Measurements from ENCODE around the gene SUMF1. TPM values are rescaled to one million over a fixed set of nuclear protein-coding genes. Genes with fewer than 3 reads are reported as not detected.
"Not testable (repeated sequence)": the region's sequence is repeated elsewhere in the genome, so short reads cannot be mapped to it uniquely, and the experiment has no call there.

The SUMF1 gene
- total RNA-seq, 2 donors from 2014 or later: 18.4 to 18.6 TPM

- H3K9ac ChIP-seq (ENCODE audit: extremely low read depth, low read length, poor library complexity, severe bottlenecking): no peak overlapping the region
- H3K27ac Mint-ChIP-seq: no peak overlapping the region
- peaks cover 14% of the 10 kb centered on the region for H3K36me3 Mint-ChIP-seq (ENCODE audit: low read depth)
- no peaks in the 10 kb centered on the region for H3K4me1 ChIP-seq (ENCODE audit: control insufficient read depth, insufficient read depth, low read length)
- no peak overlapping the region for H3K4me3 ChIP-seq (ENCODE audit: low read length)
- H3K27me3 ChIP-seq (ENCODE audit: control insufficient read depth, insufficient read depth, low read length, poor library complexity, severe bottlenecking): no peaks in the 10 kb centered on the region
- no peak overlapping the region for H3K4me3 Mint-ChIP-seq
- TF ChIP-seq CTCF (conservative IDR thresholded peaks at IDR 0.05): no peak
- H3K4me1 Mint-ChIP-seq: peaks cover 12% of the 10 kb centered on the region
- H3K9me3 ChIP-seq (ENCODE audit: control insufficient read depth, low read length): peaks cover 19% of the 10 kb centered on the region
- H3K27me3 Mint-ChIP-seq (ENCODE audit: insufficient read depth): no peaks in the 10 kb centered on the region
- DNase-seq: no peak
- no peaks in the 10 kb centered on the region for H3K36me3 ChIP-seq (ENCODE audit: control insufficient read depth, insufficient read depth, low read length)
- H3K9me3 Mint-ChIP-seq: peaks cover 30% of the 10 kb centered on the region
- H3K27ac ChIP-seq (ENCODE audit: low read depth, low read length): no peak overlapping the region
- WGBS, 2 experiments (ENCODE audit: insufficient coverage in 1 of 2, insufficient read length in 1 of 2): 83 to 88% methylated on average over 2 to 3 of the region's 3 CpGs
Measured at GRCh38 chr3:4332574-4332973, 134.5 kb downstream of the SUMF1 start.

GRCh38 chr3:4332111-4332510 lies 135.0 kb downstream of the SUMF1 start:
- Mint-ChIP-seq H3K4me1 (peaks cover 12% of the 10 kb centered on the region), H3K36me3 (ENCODE audit: low read depth) (peaks cover 16% of the 10 kb centered on the region), H3K27me3 (ENCODE audit: insufficient read depth) (no peaks in the 10 kb centered on the region), H3K27ac (no peak overlapping the region), H3K9me3 (peaks cover 33% of the 10 kb centered on the region), H3K4me3 (no peak overlapping the region)
- no peak overlapping the region for H3K4me3 ChIP-seq (ENCODE audit: low read length)
- H3K9me3 ChIP-seq (ENCODE audit: control insufficient read depth, low read length): peaks cover 24% of the 10 kb centered on the region
- no peaks in the 10 kb centered on the region for H3K36me3 ChIP-seq (ENCODE audit: control insufficient read depth, insufficient read depth, low read length)
- H3K9ac ChIP-seq (ENCODE audit: extremely low read depth, low read length, poor library complexity, severe bottlenecking): no peak overlapping the region
- no peak for TF ChIP-seq CTCF (conservative IDR thresholded peaks at IDR 0.05)
- H3K4me1 ChIP-seq (ENCODE audit: control insufficient read depth, insufficient read depth, low read length): no peaks in the 10 kb centered on the region
- no peaks in the 10 kb centered on the region for H3K27me3 ChIP-seq (ENCODE audit: control insufficient read depth, insufficient read depth, low read length, poor library complexity, severe bottlenecking)
- H3K27ac ChIP-seq (ENCODE audit: low read depth, low read length): no peak overlapping the region
- DNase-seq: no peak
- WGBS, 2 experiments (ENCODE audit: insufficient coverage in 1 of 2, insufficient read length in 1 of 2): 89% methylated on average over 1 of the region's 1 CpG; no CpG with 5 or more reads in 1 of the 2 experiments

GRCh38 chr3:4329806-4330205 lies 137.3 kb downstream of the SUMF1 start:
- not testable (repeated sequence) for H3K36me3 ChIP-seq (ENCODE audit: control insufficient read depth, insufficient read depth, low read length); H3K27me3 Mint-ChIP-seq (ENCODE audit: insufficient read depth); H3K27me3 ChIP-seq (ENCODE audit: control insufficient read depth, insufficient read depth, low read length, poor library complexity, severe bottlenecking); H3K4me1 ChIP-seq (ENCODE audit: control insufficient read depth, insufficient read depth, low read length); H3K27ac ChIP-seq (ENCODE audit: low read depth, low read length); H3K27ac Mint-ChIP-seq; H3K4me3 ChIP-seq (ENCODE audit: low read length); H3K9ac ChIP-seq (ENCODE audit: extremely low read depth, low read length, poor library complexity, severe bottlenecking); H3K4me3 Mint-ChIP-seq; DNase-seq; H3K4me1 Mint-ChIP-seq
- Mint-ChIP-seq H3K36me3 (ENCODE audit: low read depth) (peaks cover 18% of the 10 kb centered on the region), H3K9me3 (peaks cover 48% of the 10 kb centered on the region)
- H3K9me3 ChIP-seq (ENCODE audit: control insufficient read depth, low read length): peaks cover 33% of the 10 kb centered on the region

- Histone ChIP-seq H3K27ac (ENCODE audit: low read depth, low read length) (no peak overlapping the region), H3K36me3 (ENCODE audit: control insufficient read depth, insufficient read depth, low read length) (no peaks in the 10 kb centered on the region), H3K27me3 (ENCODE audit: control insufficient read depth, insufficient read depth, low read length, poor library complexity, severe bottlenecking) (no peaks in the 10 kb centered on the region), H3K4me1 (ENCODE audit: control insufficient read depth, insufficient read depth, low read length) (no peaks in the 10 kb centered on the region), H3K4me3 (ENCODE audit: low read length) (peak overlapping the region; percentile 60), H3K9ac (ENCODE audit: extremely low read depth, low read length, poor library complexity, severe bottlenecking) (no peak overlapping the region), H3K9me3 (ENCODE audit: control insufficient read depth, low read length) (peaks cover 33% of the 10 kb centered on the region)
- Mint-ChIP-seq H3K27ac (no peak overlapping the region), H3K4me3 (no peak overlapping the region), H3K27me3 (ENCODE audit: insufficient read depth) (no peaks in the 10 kb centered on the region), H3K9me3 (peaks cover 48% of the 10 kb centered on the region), H3K4me1 (no peaks in the 10 kb centered on the region), H3K36me3 (ENCODE audit: low read depth) (peaks cover 18% of the 10 kb centered on the region)
- no peak for TF ChIP-seq CTCF (conservative IDR thresholded peaks at IDR 0.05)
- DNase-seq: no peak
- WGBS, 2 experiments (ENCODE audit: insufficient coverage in 1 of 2, insufficient read length in 1 of 2): 88 to 100% methylated on average over 1 of the region's 1 CpG
Measured at GRCh38 chr3:4326868-4327267, 140.2 kb downstream of the SUMF1 start.

All from endodermal cell (in vitro differentiated cells).